Aorta (tissue), 5 donors: Measurements from ENCODE around the gene FANCE. TPM values are rescaled to one million over a fixed set of nuclear protein-coding genes. Genes with fewer than 3 reads are reported as not detected.

Experiments
- ATAC-seq: fragments of 200-7000 bp; cut with Tn5 transposase; one replicate; pipeline ENCODE4 v1.9.1; 2022; ENCODE audit warnings: moderate library complexity; ENCODE audit not compliant: low FRiP score
- DNase-seq, 2 donors: peaks; one replicate each; pipeline ENCODE4 v3.0.0-alpha.2; 2020
- H3K27ac ChIP-seq, 2 donors: one replicate each; pipeline ENCODE4 v1.5.1; 2013; ENCODE audit warnings: low read length in 2 of 2, mild to moderate bottlenecking in 2 of 2, moderate library complexity in 2 of 2, control low read depth in 1 of 2, inconsistent platforms in 1 of 2, low read depth in 1 of 2
- H3K27me3 ChIP-seq, 2 donors: one replicate each; pipeline ENCODE4 v1.6.1; 2013; ENCODE audit warnings: control low read depth in 1 of 2, low read length in 1 of 2, mild to moderate bottlenecking in 1 of 2, moderate library complexity in 1 of 2; ENCODE audit not compliant: insufficient read depth in 2 of 2, control insufficient read depth in 1 of 2
- H3K36me3 ChIP-seq, 2 donors: one replicate each; pipeline ENCODE4 v1.6.1; 2013; ENCODE audit warnings: control low read depth in 1 of 2, low read length in 1 of 2, mild to moderate bottlenecking in 1 of 2; ENCODE audit not compliant: insufficient read depth in 2 of 2, control insufficient read depth in 1 of 2
- H3K4me1 ChIP-seq, 2 donors: one replicate each; pipeline ENCODE4 v1.6.1; 2013; ENCODE audit warnings: low read length in 2 of 2, control low read depth in 1 of 2, mild to moderate bottlenecking in 1 of 2, moderate library complexity in 1 of 2; ENCODE audit not compliant: insufficient read depth in 2 of 2, control insufficient read depth in 1 of 2
- H3K4me3 ChIP-seq, 2 donors: one replicate each; pipeline ENCODE4 v1.5.1; 2013; ENCODE audit warnings: low read length in 2 of 2, control low read depth in 1 of 2, mild to moderate bottlenecking in 1 of 2
- H3K9me3 ChIP-seq: one replicate; pipeline ENCODE4 v1.6.1; 2013; ENCODE audit warnings: mild to moderate bottlenecking, low read length; ENCODE audit not compliant: control insufficient read depth
- WGBS, 2 donors: extraction: QIAGEN DNeasy Blood & Tissue Kit; methylation state at CpG; one replicate each; pipeline ENCODE4 v1.1.7; 2013; 5-methylcytosine and 5-hydroxymethylcytosine counted together
- intact Hi-C, 2 donors: fragments of 100-400 bp; cut with DNase I; formaldehyde crosslinking; loops; one replicate each; pipeline versions ENCODE4 v1.14.2 to v1.15.0; 2022
- polyA plus RNA-seq, 2 donors: library from polyadenylated mRNA; stranded (reverse); fragments of 200-250 nt; gene quantifications; one replicate each; pipeline ENCODE4 v1.2.3, GENCODE V29; 2013
- total RNA-seq, 2 donors: library from RNA; stranded (reverse); fragmentation: NEBNext Ultra II Directional; extraction: Animal tissue kit (Norgen Biotek cat#: 25700); gene quantifications; one replicate each; pipeline ENCODE4 v1.2.1, GENCODE V29; 2021
- donor health status: healthy with polysubstance abuse.
- donor health status: Bipolar disorder and iron deficiency.
- donor health status: DM: no; HTN: no; CAD: no.
- donor health status: DM: no; HTN: no; CAD: no.
- donor health status: DM: yes; HTN: yes; CAD: no.

The FANCE gene
- total and polyA plus RNA-seq, 4 donors: 1.3 to 5.5 (median 4.6) TPM

DNA sequence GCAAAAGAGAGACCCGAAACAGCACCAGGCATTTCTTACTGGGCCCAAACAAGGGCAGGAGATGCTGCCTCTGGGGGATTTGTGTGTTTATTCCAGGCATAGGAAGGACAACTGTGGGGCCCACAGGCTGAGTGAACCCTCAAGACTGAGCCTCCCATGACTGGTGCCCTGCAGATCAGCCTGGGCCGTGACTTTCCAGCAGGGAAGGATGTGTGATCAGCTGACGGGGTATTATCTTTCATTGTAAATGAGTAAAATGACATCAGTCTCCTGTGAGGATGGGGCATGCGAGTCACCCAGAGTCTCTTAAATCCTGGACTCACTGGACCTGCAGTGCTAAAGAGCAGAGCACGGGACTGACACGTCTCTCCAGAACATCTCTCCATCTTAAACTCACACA is 48.6 kb downstream of the FANCE start:
- no peak overlapping the region for H3K4me3 ChIP-seq
- no peak for ATAC-seq
- 87 to 89% methylated on average over 6 of the region's 6 CpGs for WGBS, 2 donors
- H3K27me3 ChIP-seq: no peaks in the 10 kb centered on the region
- no peak for DNase-seq
- intact Hi-C loops: loop anchor here in 1 of 2 donors (2.0 kb wide), 1 partner anchor 38 kb away; no protein-coding TSS in a partner anchor
- H3K9me3 ChIP-seq: no peaks in the 10 kb centered on the region
- no peak overlapping the region for H3K27ac ChIP-seq
- H3K4me1 ChIP-seq: no peaks in the 10 kb centered on the region
- no peaks in the 10 kb centered on the region for H3K36me3 ChIP-seq

DNA sequence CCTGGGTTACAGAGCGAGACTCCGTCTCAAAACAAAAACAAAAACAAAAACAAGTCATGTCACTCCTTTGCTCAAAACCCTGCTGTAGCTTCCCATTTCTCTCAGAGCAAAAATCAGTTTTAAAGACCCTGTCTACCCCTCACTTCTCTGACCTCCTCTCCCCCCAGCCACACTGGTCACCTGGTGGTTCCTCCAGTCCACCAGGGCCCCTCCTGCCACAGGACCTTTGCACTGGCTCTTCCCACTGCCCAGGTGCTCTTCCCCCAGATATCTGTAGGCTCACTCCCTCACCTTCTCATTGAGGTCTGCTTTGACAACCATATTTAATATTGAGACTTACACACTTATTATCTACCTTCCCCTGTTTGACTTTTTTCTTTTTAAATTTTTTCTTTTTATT is 49.6 kb downstream of the FANCE start:
- 91 to 100% methylated on average over 2 of the region's 2 CpGs for WGBS, 2 donors
- intact Hi-C loops: loop anchor here in 1 of 2 donors (2.0 kb wide), 1 partner anchor 37 kb away; no protein-coding TSS in a partner anchor

DNA sequence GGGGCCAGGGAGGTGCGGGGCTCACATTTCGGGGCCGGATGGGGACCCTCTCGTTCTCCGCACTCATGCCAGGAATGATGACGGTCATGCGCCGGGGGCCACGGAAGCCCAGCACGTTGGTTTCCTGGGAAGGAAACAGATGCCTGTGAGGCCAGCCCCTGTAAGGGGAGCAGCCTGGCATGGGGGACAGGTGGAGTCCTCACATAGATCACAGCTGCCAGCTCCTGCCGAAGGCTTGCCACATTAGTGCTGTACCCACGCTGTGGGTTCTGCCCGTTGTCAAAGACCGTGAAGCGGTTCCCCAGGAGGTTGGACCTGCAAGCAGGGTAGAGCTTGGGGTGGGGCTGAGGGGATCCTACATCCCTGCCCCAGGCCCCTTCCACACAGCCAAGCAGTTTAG is 51.4 kb downstream of the FANCE start:
- Histone ChIP-seq H3K36me3 (no peaks in the 10 kb centered on the region), H3K4me3 (no peak overlapping the region), H3K27me3 (no peaks in the 10 kb centered on the region), H3K4me1 (no peaks in the 10 kb centered on the region), H3K9me3 (no peaks in the 10 kb centered on the region), H3K27ac (no peak overlapping the region)
- 43 to 50% methylated on average over 15 of the region's 15 CpGs for WGBS, 2 donors
- DNase-seq: no peak
- intact Hi-C loops: no loop called here
- no peak for ATAC-seq

More for the DNA sequence above, 49.6 kb downstream of the FANCE start:
- Histone ChIP-seq H3K4me1 (no peaks in the 10 kb centered on the region), H3K4me3 (no peak overlapping the region), H3K36me3 (no peaks in the 10 kb centered on the region), H3K27me3 (no peaks in the 10 kb centered on the region), H3K27ac (no peak overlapping the region), H3K9me3 (no peaks in the 10 kb centered on the region)
- DNase-seq: no peak
- no peak for ATAC-seq

DNA sequence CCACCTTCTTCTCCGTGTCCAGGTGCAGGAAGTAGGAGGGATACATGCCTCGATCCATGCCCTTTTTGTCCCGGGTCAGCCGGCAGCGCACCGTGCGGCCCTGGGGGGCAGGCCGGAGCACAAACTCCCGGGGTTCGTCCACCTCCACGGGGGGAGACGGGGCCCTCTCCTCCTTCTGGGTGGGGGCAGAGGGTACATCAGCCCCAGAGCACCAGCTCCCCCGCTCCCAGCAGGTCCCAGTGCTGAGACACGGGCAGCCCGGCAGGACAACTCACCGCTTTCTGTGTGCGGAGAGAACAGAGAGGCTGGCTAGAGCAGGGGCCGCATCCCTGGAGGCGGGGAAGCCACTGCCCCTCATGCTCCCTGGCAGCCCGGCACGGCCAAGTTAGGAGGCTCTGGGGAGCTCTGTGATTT is 53.9 kb downstream of the FANCE start:
- Histone ChIP-seq H3K27me3 (no peaks in the 10 kb centered on the region), H3K9me3 (no peaks in the 10 kb centered on the region), H3K4me3 (no peak overlapping the region), H3K36me3 (no peaks in the 10 kb centered on the region), H3K4me1 (no peaks in the 10 kb centered on the region), H3K27ac (no peak overlapping the region)
- intact Hi-C loops: no loop called here
- 25 to 36% methylated on average over 21 of the region's 21 CpGs for WGBS, 2 donors
- DNase-seq (no peak), ATAC-seq (no peak)

DNA sequence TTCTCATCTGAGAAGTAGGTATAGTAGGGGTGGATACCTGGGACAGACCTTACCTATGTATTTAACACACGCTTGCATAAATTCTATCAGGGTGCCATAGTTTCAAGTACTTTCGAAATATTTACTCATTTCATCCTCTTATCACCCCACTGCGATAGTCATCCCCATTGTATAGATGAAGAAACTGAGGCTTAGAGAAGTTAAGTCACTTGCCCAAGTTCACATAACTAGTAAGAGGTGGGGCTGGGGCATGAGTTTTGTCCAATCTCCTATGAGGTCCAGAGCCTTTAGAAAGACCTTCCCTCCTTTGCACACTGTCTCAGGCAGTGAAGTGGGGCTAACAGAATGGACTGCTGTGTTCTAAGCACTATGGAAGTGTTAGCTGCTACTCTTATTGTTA is 54.4 kb downstream of the FANCE start:
- intact Hi-C loops: no loop called here
- no peak for ATAC-seq
- H3K9me3 ChIP-seq: no peaks in the 10 kb centered on the region
- DNase-seq: no peak
- H3K27me3 ChIP-seq: no peaks in the 10 kb centered on the region
- H3K36me3 ChIP-seq: no peaks in the 10 kb centered on the region
- H3K4me3 ChIP-seq: no peak overlapping the region
- H3K27ac ChIP-seq: no peak overlapping the region
- H3K4me1 ChIP-seq: no peaks in the 10 kb centered on the region
- 95% methylated on average over 3 of the region's 3 CpGs for WGBS, 2 donors

DNA sequence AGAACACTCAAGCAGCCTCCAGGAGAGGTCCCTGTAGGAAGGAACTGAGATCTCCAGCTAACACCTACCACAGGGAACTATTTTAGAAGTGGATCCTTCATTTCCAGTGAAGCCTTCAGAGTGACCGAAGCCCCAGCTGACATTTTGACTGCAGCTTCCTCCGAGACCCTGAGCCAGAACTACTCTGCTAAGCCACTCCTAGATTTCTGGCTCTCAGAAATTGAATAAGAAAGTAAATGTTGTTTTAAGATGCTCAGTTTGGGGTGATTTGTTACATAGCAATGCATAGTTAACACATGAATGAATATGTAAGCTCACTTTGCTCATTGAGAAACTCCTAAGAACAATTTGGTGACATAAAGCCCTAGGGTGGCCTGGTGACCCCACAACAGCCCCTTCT is 55.1 kb downstream of the FANCE start:
- Histone ChIP-seq H3K9me3 (no peaks in the 10 kb centered on the region), H3K27me3 (no peaks in the 10 kb centered on the region), H3K4me1 (no peaks in the 10 kb centered on the region), H3K27ac (no peak overlapping the region), H3K36me3 (no peaks in the 10 kb centered on the region), H3K4me3 (no peak overlapping the region)
- no peak for DNase-seq
- 93 to 96% methylated on average over 2 of the region's 2 CpGs for WGBS, 2 donors
- ATAC-seq: no peak
- intact Hi-C loops: no loop called here

DNA sequence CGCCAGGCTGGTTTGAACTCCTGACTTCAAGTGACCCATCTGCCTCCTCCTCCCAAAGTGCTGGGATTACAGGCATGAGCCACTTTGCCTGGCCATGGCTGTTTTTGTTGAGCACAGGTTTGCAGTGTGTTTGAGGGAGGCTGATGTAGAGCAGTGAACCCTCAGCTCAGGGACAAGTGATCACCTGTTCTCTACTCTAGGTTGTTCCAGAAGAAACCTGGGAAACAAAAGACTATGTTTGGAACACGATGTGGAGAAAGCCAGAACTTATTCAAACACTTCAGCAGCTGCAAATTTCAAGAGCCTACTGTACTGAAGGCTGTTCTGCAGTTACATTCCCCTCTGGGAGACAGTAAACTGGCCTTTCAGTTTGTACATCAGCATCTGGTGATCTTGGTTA is 55.9 kb downstream of the FANCE start:
- Histone ChIP-seq H3K27me3 (no peaks in the 10 kb centered on the region), H3K4me1 (no peaks in the 10 kb centered on the region), H3K9me3 (no peaks in the 10 kb centered on the region), H3K4me3 (no peak overlapping the region), H3K27ac (no peak overlapping the region), H3K36me3 (no peaks in the 10 kb centered on the region)
- WGBS, 2 donors: 80 to 88% methylated on average over 2 of the region's 2 CpGs
- intact Hi-C loops: no loop called here
- no peak for DNase-seq
- no peak for ATAC-seq

DNA sequence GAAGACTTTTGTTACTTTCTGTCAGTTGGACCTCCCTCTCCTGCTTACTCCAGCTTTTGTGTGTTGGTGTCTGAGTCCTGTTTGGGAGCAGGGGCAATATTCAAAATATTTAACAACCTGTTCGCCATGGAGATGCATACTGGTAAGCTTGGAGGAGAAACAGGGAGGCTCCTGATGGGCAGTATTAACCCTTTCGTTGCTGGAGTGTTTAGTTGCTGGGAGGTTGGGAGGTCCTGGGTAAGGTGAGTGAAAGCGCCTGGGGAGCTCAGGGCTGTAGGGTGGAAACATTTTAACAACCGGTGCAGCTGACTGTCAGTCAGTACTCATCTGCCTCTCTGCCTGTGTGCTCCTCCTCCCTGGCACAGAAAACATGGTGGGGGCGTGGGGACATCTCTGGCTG is 56.4 kb downstream of the FANCE start:
- 61 to 64% methylated on average over 5 of the region's 5 CpGs for WGBS, 2 donors
- no peaks in the 10 kb centered on the region for H3K4me1 ChIP-seq
- no peaks in the 10 kb centered on the region for H3K27me3 ChIP-seq
- DNase-seq: no peak
- H3K9me3 ChIP-seq: no peaks in the 10 kb centered on the region
- ATAC-seq: no peak
- H3K27ac ChIP-seq: no peak overlapping the region
- intact Hi-C loops: no loop called here
- no peak overlapping the region for H3K4me3 ChIP-seq
- no peaks in the 10 kb centered on the region for H3K36me3 ChIP-seq

DNA sequence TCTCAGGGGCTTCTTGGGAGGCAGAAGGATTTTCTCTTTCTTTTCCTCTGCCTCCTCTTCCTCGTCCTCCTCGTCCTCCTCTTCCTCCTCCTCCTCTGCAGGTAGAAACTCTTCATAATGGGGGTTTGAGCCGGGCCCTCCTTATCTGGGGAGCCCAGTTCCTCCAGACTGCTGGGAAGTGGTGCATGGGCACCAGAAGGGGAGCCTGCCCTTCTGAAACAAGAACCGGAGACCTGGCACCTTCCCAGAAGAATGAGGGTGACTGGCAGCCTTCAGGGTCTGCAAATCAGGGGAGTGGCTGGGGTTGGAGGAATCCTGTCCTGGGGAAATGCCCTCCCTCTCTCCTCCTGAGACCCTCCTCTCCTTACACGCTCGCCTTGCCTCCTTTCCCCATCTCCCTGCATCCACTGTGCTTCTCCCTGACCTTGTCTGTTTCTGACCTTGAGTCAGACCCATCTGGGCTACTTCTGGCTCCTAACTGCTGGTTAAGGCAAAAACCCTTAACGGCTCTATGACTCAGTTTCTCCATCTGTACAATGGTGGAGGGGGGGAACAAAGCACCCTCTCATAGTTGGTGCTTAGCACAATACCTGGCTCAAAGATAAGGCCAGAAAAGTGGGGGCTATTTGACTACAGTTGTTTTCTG is 58.9 kb downstream of the FANCE start:
- H3K9me3 ChIP-seq: no peaks in the 10 kb centered on the region
- DNase-seq: no peak
- no peak overlapping the region for H3K27ac ChIP-seq
- no peaks in the 10 kb centered on the region for H3K4me1 ChIP-seq
- no peak overlapping the region for H3K4me3 ChIP-seq
- intact Hi-C loops: no loop called here
- WGBS, 2 donors: 79 to 82% methylated on average over 7 of the region's 7 CpGs
- no peaks in the 10 kb centered on the region for H3K27me3 ChIP-seq
- ATAC-seq: no peak
- H3K36me3 ChIP-seq: no peaks in the 10 kb centered on the region
